K562 (cell line): ENCODE results near the gene TENT4B. TPM values are rescaled to one million over a fixed set of nuclear protein-coding genes. Genes with fewer than 3 reads are reported as not detected.

ENCODE experiments used
- ATAC-seq: fragments of 200-7000 bp; cut with Tn5 transposase; 3 replicates; pipeline ENCODE4 v1.9.1; 2020; ENCODE audit warnings: moderate library complexity
- BruUV-seq: library from RNA; stranded (reverse); fragments of 400-500 nt; replicated peaks from 2 replicates; lab custom pipeline; 2021; lab: Mats Ljungman, UMichigan
- CTCF ChIA-PET: fragments of 300-600 bp; formaldehyde crosslinking; extraction: SDS; loops from one replicate; lab custom pipeline; 2021; ENCODE audit warnings: low intra/inter-chr PET ratio; lab: Yijun Ruan, JAX
- POLR2A ChIA-PET: fragments of 300-600, 350-650 bp; sonication (Branson Sonifier 250); formaldehyde crosslinking; extraction: SDS; loops from one replicate; lab custom pipeline; 2021; ENCODE audit warnings: antibody characterized with exemption, inconsistent platforms; lab: Yijun Ruan, JAX
- DNase-seq, 4 experiments: peaks; one replicate each; pipeline versions ENCODE4 v3.0.0 to v3.0.0-alpha.2; 2011 to 2018; ENCODE audit warnings: low spot score in 3 of 4, mixed read lengths in 3 of 4; ENCODE audit errors: extremely low read depth in 1 of 4
- FAIRE-seq: peaks from 2 replicates; lab custom pipeline; 2011; peaks lifted over from hg19 to GRCh38; lab: Jason Lieb, UNC
- H2AFZ ChIP-seq: 2 replicates; pipeline ENCODE4 v1.6.0; 2011; ENCODE audit warnings: low read depth, low read length, control low read depth, inconsistent platforms
- H3K27ac ChIP-seq: fragments of 200-600 bp; 3 replicates; pipeline ENCODE4 v1.8.0; 2011; ENCODE audit warnings: low read depth, mild to moderate bottlenecking, control low read depth, inconsistent platforms, low read length, moderate library complexity, mixed read lengths; ENCODE audit errors: extremely low read depth
- H3K27me3 ChIP-seq, 2 experiments: fragments of 300-600 bp in 1 of 2; 2 replicates in 1 of 2; 3 replicates in 1 of 2; pipeline versions ENCODE4 v1.6.0 to v1.8.0; 2011; ENCODE audit warnings: inconsistent platforms in 2 of 2, low read length in 2 of 2, mild to moderate bottlenecking in 1 of 2, mixed read lengths in 1 of 2, moderate library complexity in 1 of 2; ENCODE audit not compliant: control insufficient read depth in 2 of 2, insufficient read depth in 2 of 2
- H3K36me3 ChIP-seq: fragments of 300-600 bp; 3 replicates; pipeline ENCODE4 v1.8.0; 2011; ENCODE audit warnings: mild to moderate bottlenecking, low read length, inconsistent platforms; ENCODE audit not compliant: control insufficient read depth, insufficient read depth
- H3K4me1 ChIP-seq, 2 experiments: fragments of 200-600 bp in 1 of 2; replicated peaks in 1 of 2; 2 replicates in 1 of 2; 3 replicates in 1 of 2; pipeline versions ENCODE4 v1.5.1 to v1.8.0; 2011; ENCODE audit warnings: inconsistent platforms in 2 of 2, low read length in 2 of 2, mild to moderate bottlenecking in 1 of 2, mixed read lengths in 1 of 2, moderate library complexity in 1 of 2; ENCODE audit not compliant: control insufficient read depth in 2 of 2, insufficient read depth in 2 of 2
- H3K4me2 ChIP-seq: 2 replicates; pipeline ENCODE4 v1.6.1; 2011; ENCODE audit warnings: low read length, control low read depth, inconsistent platforms, mixed read lengths; ENCODE audit not compliant: insufficient read depth
- H3K4me3 ChIP-seq: fragments of 200-600 bp; sonication (generic), shearing (Covaris generic); 2 replicates; pipeline ENCODE4 v1.5.1; 2016; ENCODE audit warnings: control low read depth, inconsistent platforms
- H3K79me2 ChIP-seq: fragments of 200-600 bp; 3 replicates; pipeline ENCODE4 v1.8.0; 2011; ENCODE audit warnings: low read length, inconsistent platforms; ENCODE audit not compliant: control insufficient read depth, insufficient read depth
- H3K9ac ChIP-seq, 2 experiments: 2 replicates each; pipeline versions ENCODE4 v1.6.0 to v1.6.1; 2011; ENCODE audit warnings: low read depth in 2 of 2, low read length in 2 of 2, control low read depth in 1 of 2, inconsistent platforms in 1 of 2, mild to moderate bottlenecking in 1 of 2, mixed read lengths in 1 of 2; ENCODE audit not compliant: insufficient read depth in 1 of 2
- H3K9me1 ChIP-seq: one replicate; pipeline ENCODE4 v1.6.0; 2011; ENCODE audit warnings: inconsistent platforms, mild to moderate bottlenecking, low read length, moderate library complexity; ENCODE audit not compliant: control insufficient read depth, insufficient read depth
- H3K9me3 ChIP-seq: replicated peaks from 2 replicates; pipeline ENCODE4 v1.5.1; 2011; ENCODE audit warnings: low read depth, low read length, inconsistent platforms; ENCODE audit not compliant: control insufficient read depth, insufficient read depth
- H4K20me1 ChIP-seq: replicated peaks from 2 replicates; pipeline ENCODE4 v1.6.1; 2011; ENCODE audit warnings: low read length, inconsistent platforms, mixed read lengths; ENCODE audit not compliant: control insufficient read depth, insufficient read depth
- CBFB ChIP-seq: sonication (generic); formaldehyde crosslinking; IDR thresholded peaks from 2 replicates; pipeline ENCODE4 v1.4.0; 2020; ENCODE audit warnings: mild to moderate bottlenecking, missing genetic modification reagents
- CHD2 ChIP-seq: IDR thresholded peaks from 2 replicates; pipeline ENCODE4 v1.6.1; 2011; ENCODE audit warnings: low read depth, low read length
- CSDE1 ChIP-seq, 2 experiments: fragments of 450-650 bp; IDR thresholded peaks; 2 replicates each; pipeline ENCODE4 v1.6.1; 2016; ENCODE audit warnings: mild to moderate bottlenecking in 1 of 2
- PHB ChIP-seq: fragments of 250-450 bp; sonication (Bioruptor Pico); IDR thresholded peaks from 2 replicates; pipeline ENCODE4 v1.5.0; 2021
- POLR2B ChIP-seq: fragments of 450-650 bp; IDR thresholded peaks from 2 replicates; pipeline ENCODE4 v1.6.1; 2018; ENCODE audit warnings: low read depth; ENCODE audit not compliant: partially characterized antibody
- TARDBP ChIP-seq: fragments of 450-650 bp; IDR thresholded peaks from 2 replicates; pipeline ENCODE4 v1.6.1; 2016
- ZNF3 ChIP-seq: fragments of 250-450 bp; sonication (Bioruptor Pico); IDR thresholded peaks from 2 replicates; pipeline ENCODE4 v1.5.0; 2021; ENCODE audit warnings: mild to moderate bottlenecking, moderate library complexity
- WGBS: fragments of 100-300 bp; shearing (Covaris generic); methylation state at CpG from one replicate; pipeline ENCODE4 v1.1.6; 2016; ENCODE audit warnings: low coverage, mixed read lengths; ENCODE audit not compliant: insufficient coverage; ENCODE audit errors: missing lambda C conversion rate; 5-methylcytosine and 5-hydroxymethylcytosine counted together
- in situ Hi-C: fragments of 300-500 bp; cut with MboI; formaldehyde crosslinking; loops from 4 replicates; pipeline ENCODE4 v1.15.0; 2018; ENCODE audit warnings: inconsistent platforms, mixed read lengths
- intact Hi-C: fragments of 100-400 bp; cut with micrococcal nuclease; formaldehyde crosslinking; loops from 2 replicates; pipeline ENCODE4 v1.14.2; 2022
- polyA plus RNA-seq, 8 experiments: library from polyadenylated mRNA; depleted of rRNA in 4 of 8; stranded (reverse) in 5 of 8; unstranded in 3 of 8; fragments of >200 nt; fragmentation: Nextera tagmentation in 2 of 8; fragmentation: Illumina TruSeq in 1 of 8; extraction: Ambion mirVana in 2 of 8; extraction: Trizol in 1 of 8; gene quantifications; 2 replicates each; pipeline versions ENCODE4 v1.2.1 to v1.2.3, GENCODE V29; 2011 to 2014; ENCODE audit warnings: inconsistent platforms in 1 of 8, missing spikeins in 1 of 8
- total RNA-seq, 7 experiments: library from RNA; depleted of rRNA in 6 of 7; stranded (reverse); fragments of >200 nt in 6 of 7; fragmentation: Illumina TruSeq in 2 of 7; extraction: Trizol in 2 of 7; gene quantifications; 2 replicates each; pipeline versions ENCODE4 v1.2.1 to v1.2.3, GENCODE V29; 2011 to 2021; ENCODE audit warnings: low replicate concordance in 1 of 7
- TF ChIP-seq, protein P1 (sequence below): fragments of 250-450 bp; sonication (Bioruptor Pico); IDR thresholded peaks from 2 replicates; pipeline ENCODE4 v1.5.0; 2021
- TF ChIP-seq, protein P2 (sequence below): fragments of 450-650 bp; IDR thresholded peaks from 2 replicates; pipeline ENCODE4 v1.6.1; 2016; ENCODE audit warnings: antibody characterized with exemption
- TF ChIP-seq, protein P3 (sequence below): fragments of 250-450 bp; sonication (Bioruptor Pico); IDR thresholded peaks from 2 replicates; pipeline ENCODE4 v1.8.0; 2022; ENCODE audit warnings: inconsistent platforms

Gene TENT4B
- total and polyA plus RNA-seq, 9 of the 15 experiments (the other 6 are each of a cell fraction or from before 2014, with no cell fraction given): 5.2 to 8.4 (median 7.0) TPM

DNA sequence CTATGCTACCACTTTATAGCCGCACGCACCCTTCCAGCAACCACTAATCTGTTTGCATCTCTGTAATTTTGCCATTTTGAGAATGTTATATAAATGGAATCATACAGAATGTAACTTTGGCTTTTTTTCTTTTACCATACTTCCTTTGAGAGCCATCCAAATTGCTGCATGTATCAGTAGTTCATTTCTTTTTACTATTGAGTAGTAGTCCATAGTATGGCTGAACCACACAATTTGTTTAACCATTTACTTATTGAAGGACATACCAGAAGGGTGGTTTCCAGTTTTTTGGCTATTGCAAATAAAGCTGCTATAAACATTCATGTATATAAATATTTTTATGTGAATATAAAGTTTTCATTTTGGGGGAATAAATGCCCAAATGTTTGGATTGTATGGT is 8.8 kb downstream of the TENT4B start:
- Histone ChIP-seq H3K27me3 (no peaks in the 10 kb centered on the region), H4K20me1 (no peaks in the 10 kb centered on the region; the same call in 1 of the 2 replicates), H3K9me3 (no peaks in the 10 kb centered on the region), H3K9ac (no peak overlapping the region), H3K9me1 (no peaks in the 10 kb centered on the region), H3K4me2 (no peak overlapping the region), H3K27ac (no peak overlapping the region), H3K36me3 (peaks cover 3% of the 10 kb centered on the region; the same call in 2 of the 3 replicates), H3K79me2 (peaks cover 72% of the 10 kb centered on the region), H2AFZ (no peak overlapping the region), H3K4me1 (peaks cover 0 to 19% of the 10 kb centered on the region in 2 experiments; a peak in 3 of 5 replicates), H3K4me3 (no peak overlapping the region)
- intact Hi-C loops: no loop called here
- no peak for DNase-seq
- POLR2A ChIA-PET: interaction anchor here (1.0 to 1.3 kb wide), 2 partner anchors 10 to 14 kb away, joined by 3 to 4 read pairs; no protein-coding TSS in a partner anchor
- WGBS: 85% methylated on average over 2 of the region's 2 CpGs
- no TSS peak for BruUV-seq
- CTCF ChIA-PET: no interaction called here
- no peak for FAIRE-seq
- in situ Hi-C loops: no loop called here
- ATAC-seq: no peak
- TF ChIP-seq ZNF3 (CRISPR knock-in tag): no peak
- TF ChIP-seq CSDE1 (IDR thresholded peaks at IDR 0.05): no peak
- TF ChIP-seq, protein P1, sequence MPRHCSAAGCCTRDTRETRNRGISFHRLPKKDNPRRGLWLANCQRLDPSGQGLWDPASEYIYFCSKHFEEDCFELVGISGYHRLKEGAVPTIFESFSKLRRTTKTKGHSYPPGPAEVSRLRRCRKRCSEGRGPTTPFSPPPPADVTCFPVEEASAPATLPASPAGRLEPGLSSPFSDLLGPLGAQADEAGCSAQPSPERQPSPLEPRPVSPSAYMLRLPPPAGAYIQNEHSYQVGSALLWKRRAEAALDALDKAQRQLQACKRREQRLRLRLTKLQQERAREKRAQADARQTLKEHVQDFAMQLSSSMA (CRISPR knock-in tag): no peak
- TF ChIP-seq CBFB (CRISPR knock-in tag): no peak
- TF ChIP-seq, protein P2, sequence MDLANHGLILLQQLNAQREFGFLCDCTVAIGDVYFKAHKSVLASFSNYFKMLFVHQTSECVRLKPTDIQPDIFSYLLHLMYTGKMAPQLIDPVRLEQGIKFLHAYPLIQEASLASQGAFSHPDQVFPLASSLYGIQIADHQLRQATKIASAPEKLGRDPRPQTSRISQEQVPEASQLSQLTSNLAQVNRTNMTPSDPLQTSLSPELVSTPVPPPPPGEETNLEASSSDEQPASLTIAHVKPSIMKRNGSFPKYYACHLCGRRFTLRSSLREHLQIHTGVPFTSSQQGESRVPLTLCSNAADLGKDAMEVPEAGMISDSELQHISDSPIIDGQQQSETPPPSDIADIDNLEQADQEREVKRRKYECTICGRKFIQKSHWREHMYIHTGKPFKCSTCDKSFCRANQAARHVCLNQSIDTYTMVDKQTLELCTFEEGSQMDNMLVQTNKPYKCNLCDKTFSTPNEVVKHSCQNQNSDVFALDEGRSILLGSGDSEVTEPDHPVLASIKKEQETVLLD: no peak
- no peak for TF ChIP-seq TARDBP
- TF ChIP-seq PHB (CRISPR knock-in tag): no peak
- TF ChIP-seq CHD2: no peak
- TF ChIP-seq, protein P3, sequence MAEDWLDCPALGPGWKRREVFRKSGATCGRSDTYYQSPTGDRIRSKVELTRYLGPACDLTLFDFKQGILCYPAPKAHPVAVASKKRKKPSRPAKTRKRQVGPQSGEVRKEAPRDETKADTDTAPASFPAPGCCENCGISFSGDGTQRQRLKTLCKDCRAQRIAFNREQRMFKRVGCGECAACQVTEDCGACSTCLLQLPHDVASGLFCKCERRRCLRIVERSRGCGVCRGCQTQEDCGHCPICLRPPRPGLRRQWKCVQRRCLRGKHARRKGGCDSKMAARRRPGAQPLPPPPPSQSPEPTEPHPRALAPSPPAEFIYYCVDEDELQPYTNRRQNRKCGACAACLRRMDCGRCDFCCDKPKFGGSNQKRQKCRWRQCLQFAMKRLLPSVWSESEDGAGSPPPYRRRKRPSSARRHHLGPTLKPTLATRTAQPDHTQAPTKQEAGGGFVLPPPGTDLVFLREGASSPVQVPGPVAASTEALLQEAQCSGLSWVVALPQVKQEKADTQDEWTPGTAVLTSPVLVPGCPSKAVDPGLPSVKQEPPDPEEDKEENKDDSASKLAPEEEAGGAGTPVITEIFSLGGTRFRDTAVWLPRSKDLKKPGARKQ: no peak
- no peak for TF ChIP-seq POLR2B
